Glutamatergic neuron (in vitro differentiated cells): ENCODE measurements around the gene SOX4. TPM values are rescaled to one million over a fixed set of nuclear protein-coding genes. Genes with fewer than 3 reads are reported as not detected.

ENCODE experiments used
- DNase-seq: peaks from one replicate; pipeline ENCODE4 v3.0.0; 2022
- H3K27ac Mint-ChIP-seq: one replicate; pipeline ENCODE4 v1.8.0; 2020; ENCODE audit warnings: mild to moderate bottlenecking, mixed read lengths, inconsistent platforms; ENCODE audit not compliant: unreplicated experiment
- H3K27me3 Mint-ChIP-seq: one replicate; pipeline ENCODE4 v1.8.0; 2020; ENCODE audit warnings: mild to moderate bottlenecking, moderate library complexity, mixed read lengths, inconsistent platforms; ENCODE audit not compliant: unreplicated experiment
- H3K36me3 Mint-ChIP-seq: one replicate; pipeline ENCODE4 v1.8.0; 2020; ENCODE audit warnings: mild to moderate bottlenecking, mixed read lengths, inconsistent platforms; ENCODE audit not compliant: unreplicated experiment
- H3K4me1 Mint-ChIP-seq: one replicate; pipeline ENCODE4 v1.8.0; 2020; ENCODE audit warnings: mild to moderate bottlenecking, low read depth, mixed read lengths, inconsistent platforms; ENCODE audit not compliant: unreplicated experiment
- H3K4me3 Mint-ChIP-seq: one replicate; pipeline ENCODE4 v1.8.0; 2020; ENCODE audit warnings: mild to moderate bottlenecking, mixed read lengths, inconsistent platforms; ENCODE audit not compliant: unreplicated experiment
- H3K9me3 Mint-ChIP-seq: one replicate; pipeline ENCODE4 v1.8.0; 2020; ENCODE audit warnings: mild to moderate bottlenecking, moderate library complexity, mixed read lengths, inconsistent platforms; ENCODE audit not compliant: unreplicated experiment
- total RNA-seq: library from RNA; stranded (reverse); fragmentation: NEBNext Ultra II Directional; extraction: Animal tissue kit (Norgen Biotek cat#: 25700); gene quantifications from one replicate; pipeline ENCODE4 v1.2.1, GENCODE V29; 2021; ENCODE audit not compliant: unreplicated experiment
- TF ChIP-seq, protein P1 (sequence below): fragments of 200-600 bp; sonication (generic); IDR thresholded peaks from one replicate; pipeline ENCODE4 v1.5.0; 2021; ENCODE audit not compliant: partially characterized antibody, unreplicated experiment

Gene SOX4
- total RNA-seq, 1 donor from 2014 or later: 269 TPM

- no peak for DNase-seq
- H3K27ac Mint-ChIP-seq: peak overlapping the region; percentile 68
- H3K9me3 Mint-ChIP-seq: peaks cover 1% of the 10 kb centered on the region
- H3K4me1 Mint-ChIP-seq: peaks cover 16% of the 10 kb centered on the region
- no peaks in the 10 kb centered on the region for H3K36me3 Mint-ChIP-seq
- H3K27me3 Mint-ChIP-seq: peaks cover 2% of the 10 kb centered on the region
- H3K4me3 Mint-ChIP-seq: no peak overlapping the region
- TF ChIP-seq, protein P1, sequence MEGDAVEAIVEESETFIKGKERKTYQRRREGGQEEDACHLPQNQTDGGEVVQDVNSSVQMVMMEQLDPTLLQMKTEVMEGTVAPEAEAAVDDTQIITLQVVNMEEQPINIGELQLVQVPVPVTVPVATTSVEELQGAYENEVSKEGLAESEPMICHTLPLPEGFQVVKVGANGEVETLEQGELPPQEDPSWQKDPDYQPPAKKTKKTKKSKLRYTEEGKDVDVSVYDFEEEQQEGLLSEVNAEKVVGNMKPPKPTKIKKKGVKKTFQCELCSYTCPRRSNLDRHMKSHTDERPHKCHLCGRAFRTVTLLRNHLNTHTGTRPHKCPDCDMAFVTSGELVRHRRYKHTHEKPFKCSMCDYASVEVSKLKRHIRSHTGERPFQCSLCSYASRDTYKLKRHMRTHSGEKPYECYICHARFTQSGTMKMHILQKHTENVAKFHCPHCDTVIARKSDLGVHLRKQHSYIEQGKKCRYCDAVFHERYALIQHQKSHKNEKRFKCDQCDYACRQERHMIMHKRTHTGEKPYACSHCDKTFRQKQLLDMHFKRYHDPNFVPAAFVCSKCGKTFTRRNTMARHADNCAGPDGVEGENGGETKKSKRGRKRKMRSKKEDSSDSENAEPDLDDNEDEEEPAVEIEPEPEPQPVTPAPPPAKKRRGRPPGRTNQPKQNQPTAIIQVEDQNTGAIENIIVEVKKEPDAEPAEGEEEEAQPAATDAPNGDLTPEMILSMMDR: no peak
Measured at GRCh38 chr6:21616005-21616404, 22.5 kb downstream of the SOX4 start.

DNA sequence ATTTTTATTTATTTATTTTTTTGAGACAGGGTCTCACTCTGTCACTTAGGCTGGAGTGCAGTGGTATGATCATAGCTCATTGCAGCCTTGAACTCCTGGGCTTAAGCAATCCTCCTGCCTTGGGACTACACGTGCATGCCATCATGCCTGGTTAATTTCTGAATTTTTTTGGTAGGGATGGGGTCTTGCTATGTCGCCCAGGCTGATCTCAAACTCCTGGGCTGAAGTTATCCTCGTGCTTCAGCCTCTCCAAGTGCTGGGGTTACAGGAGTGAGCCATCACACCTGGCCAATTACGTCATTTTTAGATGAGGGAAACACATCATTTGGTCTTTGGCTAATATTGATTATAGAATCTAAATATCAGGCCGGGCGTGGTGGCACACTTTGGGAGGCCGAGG lies 32.1 kb downstream of the SOX4 start:
- H3K4me1 Mint-ChIP-seq: no peaks in the 10 kb centered on the region
- H3K36me3 Mint-ChIP-seq: peaks cover 4% of the 10 kb centered on the region
- TF ChIP-seq, protein P1: no peak
- H3K27me3 Mint-ChIP-seq: no peaks in the 10 kb centered on the region
- no peaks in the 10 kb centered on the region for H3K9me3 Mint-ChIP-seq
- H3K4me3 Mint-ChIP-seq: no peak overlapping the region
- no peak for DNase-seq
- H3K27ac Mint-ChIP-seq: no peak overlapping the region

- DNase-seq: no peak
- Mint-ChIP-seq H3K36me3 (peaks cover 4% of the 10 kb centered on the region), H3K4me3 (no peak overlapping the region), H3K9me3 (no peaks in the 10 kb centered on the region), H3K27me3 (no peaks in the 10 kb centered on the region), H3K27ac (no peak overlapping the region), H3K4me1 (no peaks in the 10 kb centered on the region)
- TF ChIP-seq, protein P1: no peak
Measured at GRCh38 chr6:21626756-21627155, 33.2 kb downstream of the SOX4 start.

- no peaks in the 10 kb centered on the region for H3K9me3 Mint-ChIP-seq
- H3K4me3 Mint-ChIP-seq: no peak overlapping the region
- no peak overlapping the region for H3K27ac Mint-ChIP-seq
- TF ChIP-seq, protein P1: no peak
- DNase-seq: no peak
- H3K4me1 Mint-ChIP-seq: no peaks in the 10 kb centered on the region
- H3K27me3 Mint-ChIP-seq: no peaks in the 10 kb centered on the region
- H3K36me3 Mint-ChIP-seq: peaks cover 4% of the 10 kb centered on the region
Measured at GRCh38 chr6:21628160-21628559, 34.6 kb downstream of the SOX4 start.

DNA sequence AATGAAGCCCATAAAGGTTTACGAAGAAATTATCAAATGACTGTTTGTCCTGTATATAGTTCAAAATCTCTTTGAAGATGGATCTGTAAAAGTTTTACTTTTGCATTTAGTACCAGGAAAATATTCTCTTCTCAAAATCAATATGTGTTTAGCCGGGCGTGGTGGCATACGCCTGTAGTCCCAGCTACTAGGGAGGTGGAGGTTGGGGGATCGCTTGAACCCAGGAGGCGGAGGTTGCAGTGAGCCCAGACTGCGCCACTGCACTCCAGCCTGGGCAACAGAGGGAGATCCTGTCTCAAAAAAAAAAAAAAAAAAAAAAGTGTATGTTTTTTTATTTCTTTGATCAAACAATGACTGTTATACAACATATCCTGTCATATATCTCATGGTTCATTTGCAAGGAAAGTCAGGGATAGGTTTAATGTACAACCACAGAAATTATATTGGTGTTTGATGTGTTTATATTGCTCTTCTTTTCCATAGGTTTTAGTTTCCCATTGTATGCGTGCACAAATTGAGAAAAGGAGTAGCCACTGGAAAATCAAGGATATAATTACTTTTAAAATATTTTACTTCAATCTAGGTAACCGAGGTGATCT lies 40.1 kb downstream of the SOX4 start:
- TF ChIP-seq, protein P1: no peak
- Mint-ChIP-seq H3K36me3 (no peaks in the 10 kb centered on the region), H3K4me1 (no peaks in the 10 kb centered on the region), H3K9me3 (no peaks in the 10 kb centered on the region), H3K27me3 (no peaks in the 10 kb centered on the region), H3K27ac (no peak overlapping the region), H3K4me3 (no peak overlapping the region)
- DNase-seq: no peak
